GM06990 (cell line): ENCODE measurements around the gene NEURL1B.

Experiments used
- DNase-seq: peaks from one replicate; pipeline ENCODE4 v3.0.0-alpha.2; 2011; ENCODE audit not compliant: insufficient read length; ENCODE audit errors: extremely low read depth
- H3K27me3 ChIP-seq: replicated peaks from 2 replicates; pipeline ENCODE4 v1.6.0; 2011; ENCODE audit warnings: low read length; ENCODE audit not compliant: control insufficient read depth, insufficient read depth
- H3K36me3 ChIP-seq: 2 replicates; pipeline ENCODE4 v1.5.1; 2011; ENCODE audit warnings: low read length; ENCODE audit not compliant: control insufficient read depth, insufficient read depth
- H3K4me3 ChIP-seq: replicated peaks from 2 replicates; pipeline ENCODE4 v1.5.1; 2011; ENCODE audit warnings: low read depth, mild to moderate bottlenecking, control low read depth, low read length
- CTCF ChIP-seq: IDR thresholded peaks from 2 replicates; pipeline ENCODE4 v1.5.1; 2011; ENCODE audit warnings: low read length, control low read depth, mild to moderate bottlenecking, inconsistent platforms; ENCODE audit not compliant: insufficient read depth, poor library complexity, severe bottlenecking

The NEURL1B gene

GRCh38 chr5:172624996-172625964 is 15.8 kb upstream of the NEURL1B start:
- Histone ChIP-seq H3K27me3 (no peaks in the 10 kb centered on the region; the same call in 1 of the 2 replicates), H3K4me3 (no peak overlapping the region), H3K36me3 (no peaks in the 10 kb centered on the region)
- no peak for DNase-seq
- no peak for TF ChIP-seq CTCF

GRCh38 chr5:172626031-172626581 is 15.0 kb upstream of the NEURL1B start:
- DNase-seq, result no peak
- Histone ChIP-seq H3K4me3 (no peak overlapping the region), H3K27me3 (no peaks in the 10 kb centered on the region; the same call in 1 of the 2 replicates), H3K36me3 (no peaks in the 10 kb centered on the region)
- no peak for TF ChIP-seq CTCF

GRCh38 chr5:172630082-172630481 is 11.0 kb upstream of the NEURL1B start:
- TF ChIP-seq CTCF, result no peak
- Histone ChIP-seq H3K27me3 (peaks cover 2% of the 10 kb centered on the region), H3K36me3 (no peaks in the 10 kb centered on the region), H3K4me3 (no peak overlapping the region)
- no peak for DNase-seq

- DNase-seq, result no peak
- Histone ChIP-seq H3K27me3 (peaks cover 2% of the 10 kb centered on the region), H3K4me3 (no peak overlapping the region), H3K36me3 (no peaks in the 10 kb centered on the region)
- no peak for TF ChIP-seq CTCF
Observed at GRCh38 chr5:172630482-172630881, 10.6 kb upstream of the NEURL1B start.

GRCh38 chr5:172630986-172631385 is 10.1 kb upstream of the NEURL1B start:
- no peak for TF ChIP-seq CTCF
- no peaks in the 10 kb centered on the region for H3K36me3 ChIP-seq
- peaks cover 2% of the 10 kb centered on the region for H3K27me3 ChIP-seq
- no peak for DNase-seq
- no peak overlapping the region for H3K4me3 ChIP-seq
